ENCODE measurements around the gene GUCY1A2. TPM values are rescaled to one million over a fixed set of nuclear protein-coding genes. Genes with fewer than 3 reads are reported as not detected.

GUCY1A2 gene
- total RNA-seq, 1 experiment from 2014 or later: 5.4 TPM

GRCh38 chr11:106761745-106762144 lies 256.5 kb downstream of the GUCY1A2 start:
- H3K4me1 ChIP-seq (ENCODE audit: insufficient read depth, low read length, poor library complexity, severe bottlenecking): peaks cover 8% of the 10 kb centered on the region
- intact Hi-C loops (cut with micrococcal nuclease; ENCODE audit: unreplicated experiment): no loop called here
- BruUV-seq (replicated peaks): no TSS peak
- POLR2A ChIA-PET (ENCODE audit: low non-redundant PET): no interaction called here
- H3K4me3 ChIP-seq (ENCODE audit: low read depth, low read length, poor library complexity, severe bottlenecking): no peak overlapping the region
- no peaks in the 10 kb centered on the region for H3K27me3 ChIP-seq (replicated peaks; ENCODE audit: insufficient read depth, low read depth, low read length, poor library complexity)
- DNase-seq (ENCODE audit: low spot score): no peak
- no peaks in the 10 kb centered on the region for H3K36me3 ChIP-seq (ENCODE audit: insufficient read depth, low read length, poor library complexity, severe bottlenecking)
- TF ChIP-seq EZH2 (IDR thresholded peaks at IDR 0.05; ENCODE audit: borderline replicate concordance, low read depth, low read length, poor library complexity, severe bottlenecking) (no peak), CTCF (conservative IDR thresholded peaks at IDR 0.05; ENCODE audit: low read depth, low read length) (no peak)
- no peaks in the 10 kb centered on the region for H3K9me3 ChIP-seq (ENCODE audit: low read depth, low read length, poor library complexity, severe bottlenecking)
- CTCF ChIA-PET: no interaction called here
- no peak overlapping the region for H3K27ac ChIP-seq (ENCODE audit: low read depth, low read length, poor library complexity, severe bottlenecking)

GRCh38 chr11:106761240-106761639 lies 257.0 kb downstream of the GUCY1A2 start:
- POLR2A ChIA-PET (ENCODE audit: low non-redundant PET): no interaction called here
- intact Hi-C loops (cut with micrococcal nuclease; ENCODE audit: unreplicated experiment): no loop called here
- no TSS peak for BruUV-seq (replicated peaks)
- Histone ChIP-seq H3K4me1 (ENCODE audit: insufficient read depth, low read length, poor library complexity, severe bottlenecking) (peaks cover 8% of the 10 kb centered on the region), H3K4me3 (ENCODE audit: low read depth, low read length, poor library complexity, severe bottlenecking) (no peak overlapping the region), H3K27ac (ENCODE audit: low read depth, low read length, poor library complexity, severe bottlenecking) (no peak overlapping the region), H3K36me3 (ENCODE audit: insufficient read depth, low read length, poor library complexity, severe bottlenecking) (no peaks in the 10 kb centered on the region), H3K27me3 (replicated peaks; ENCODE audit: insufficient read depth, low read depth, low read length, poor library complexity) (no peaks in the 10 kb centered on the region), H3K9me3 (ENCODE audit: low read depth, low read length, poor library complexity, severe bottlenecking) (no peaks in the 10 kb centered on the region)
- no peak for DNase-seq (ENCODE audit: low spot score)
- CTCF ChIA-PET: no interaction called here
- TF ChIP-seq CTCF (conservative IDR thresholded peaks at IDR 0.05; ENCODE audit: low read depth, low read length) (no peak), EZH2 (IDR thresholded peaks at IDR 0.05; ENCODE audit: borderline replicate concordance, low read depth, low read length, poor library complexity, severe bottlenecking) (no peak)

GRCh38 chr11:106748059-106748458 lies 270.2 kb downstream of the GUCY1A2 start:
- no peaks in the 10 kb centered on the region for H3K36me3 ChIP-seq (ENCODE audit: insufficient read depth, low read length, poor library complexity, severe bottlenecking)
- TF ChIP-seq CTCF (conservative IDR thresholded peaks at IDR 0.05; ENCODE audit: low read depth, low read length): no peak
- no peak for TF ChIP-seq EZH2 (IDR thresholded peaks at IDR 0.05; ENCODE audit: borderline replicate concordance, low read depth, low read length, poor library complexity, severe bottlenecking)
- H3K4me1 ChIP-seq (ENCODE audit: insufficient read depth, low read length, poor library complexity, severe bottlenecking): no peaks in the 10 kb centered on the region
- H3K27me3 ChIP-seq (replicated peaks; ENCODE audit: insufficient read depth, low read depth, low read length, poor library complexity): peaks cover 3% of the 10 kb centered on the region
- no peaks in the 10 kb centered on the region for H3K9me3 ChIP-seq (ENCODE audit: low read depth, low read length, poor library complexity, severe bottlenecking)
- H3K4me3 ChIP-seq (ENCODE audit: low read depth, low read length, poor library complexity, severe bottlenecking): no peak overlapping the region
- CTCF ChIA-PET: interaction anchor here (0.6 kb wide), 2 partner anchors 289 to 596 kb away, joined by 3 to 14 read pairs; no protein-coding TSS in a partner anchor
- POLR2A ChIA-PET (ENCODE audit: low non-redundant PET): interaction anchor here (0.7 kb wide), 1 partner anchor 68 kb away, joined by 3 read pairs; no protein-coding TSS in a partner anchor
- intact Hi-C loops (cut with micrococcal nuclease; ENCODE audit: unreplicated experiment): no loop called here
- BruUV-seq (replicated peaks): no TSS peak
- no peak for DNase-seq (ENCODE audit: low spot score)
- no peak overlapping the region for H3K27ac ChIP-seq (ENCODE audit: low read depth, low read length, poor library complexity, severe bottlenecking)
